ENCODE measurements around the gene BAHCC1.

Gene BAHCC1

DNA sequence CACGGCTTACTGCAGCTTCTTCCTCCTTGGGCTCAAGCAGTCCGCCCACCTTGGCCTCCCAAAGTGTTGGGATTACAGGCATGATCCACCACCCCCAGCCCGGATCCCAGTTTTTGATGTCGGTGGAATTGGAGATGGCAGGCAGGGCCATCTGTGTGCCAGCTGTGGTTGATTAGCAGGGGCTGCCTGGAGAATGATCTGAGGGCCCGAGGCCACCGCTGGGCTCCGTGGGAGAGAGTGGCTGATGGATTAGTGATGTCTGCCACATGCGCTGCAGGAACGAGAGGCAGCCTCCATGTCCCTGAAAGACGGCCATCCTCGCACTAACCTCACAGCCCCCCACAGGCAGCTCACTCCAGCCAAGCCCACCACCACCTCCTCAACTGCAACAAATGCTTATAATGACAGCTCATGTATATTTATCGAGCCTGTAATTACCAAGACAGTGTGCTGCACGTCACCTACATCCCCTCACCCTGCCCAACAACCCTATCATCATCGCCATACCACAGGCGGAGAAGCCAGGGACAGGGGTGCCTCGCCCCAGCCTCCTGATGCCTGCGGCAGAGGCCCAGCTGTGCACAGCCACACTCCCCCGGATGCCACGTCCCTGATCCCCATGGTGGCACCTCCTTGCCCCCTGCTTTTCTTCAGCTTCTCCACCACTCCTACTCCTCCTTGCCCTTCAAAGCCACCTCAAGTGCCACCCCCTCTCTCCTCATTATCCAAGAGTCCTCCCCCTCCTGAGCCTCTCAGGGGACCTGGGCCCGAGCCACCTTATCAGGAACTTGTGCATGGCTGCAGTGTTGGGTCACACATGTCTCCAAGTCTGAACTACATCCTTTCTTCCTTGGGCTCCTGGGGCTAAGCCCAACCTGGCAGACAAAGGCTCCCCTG lies 84.2 kb downstream of the BAHCC1 start:
- Mint-ChIP-seq H3K4me3 (no peak overlapping the region), H3K9me3 (ENCODE audit: low read depth) (no peaks in the 10 kb centered on the region), H3K4me1 (ENCODE audit: low read depth) (peaks cover 11% of the 10 kb centered on the region), H3K36me3 (no peaks in the 10 kb centered on the region), H3K27ac (no peak overlapping the region), H3K27me3 (peaks cover 8% of the 10 kb centered on the region)

DNA sequence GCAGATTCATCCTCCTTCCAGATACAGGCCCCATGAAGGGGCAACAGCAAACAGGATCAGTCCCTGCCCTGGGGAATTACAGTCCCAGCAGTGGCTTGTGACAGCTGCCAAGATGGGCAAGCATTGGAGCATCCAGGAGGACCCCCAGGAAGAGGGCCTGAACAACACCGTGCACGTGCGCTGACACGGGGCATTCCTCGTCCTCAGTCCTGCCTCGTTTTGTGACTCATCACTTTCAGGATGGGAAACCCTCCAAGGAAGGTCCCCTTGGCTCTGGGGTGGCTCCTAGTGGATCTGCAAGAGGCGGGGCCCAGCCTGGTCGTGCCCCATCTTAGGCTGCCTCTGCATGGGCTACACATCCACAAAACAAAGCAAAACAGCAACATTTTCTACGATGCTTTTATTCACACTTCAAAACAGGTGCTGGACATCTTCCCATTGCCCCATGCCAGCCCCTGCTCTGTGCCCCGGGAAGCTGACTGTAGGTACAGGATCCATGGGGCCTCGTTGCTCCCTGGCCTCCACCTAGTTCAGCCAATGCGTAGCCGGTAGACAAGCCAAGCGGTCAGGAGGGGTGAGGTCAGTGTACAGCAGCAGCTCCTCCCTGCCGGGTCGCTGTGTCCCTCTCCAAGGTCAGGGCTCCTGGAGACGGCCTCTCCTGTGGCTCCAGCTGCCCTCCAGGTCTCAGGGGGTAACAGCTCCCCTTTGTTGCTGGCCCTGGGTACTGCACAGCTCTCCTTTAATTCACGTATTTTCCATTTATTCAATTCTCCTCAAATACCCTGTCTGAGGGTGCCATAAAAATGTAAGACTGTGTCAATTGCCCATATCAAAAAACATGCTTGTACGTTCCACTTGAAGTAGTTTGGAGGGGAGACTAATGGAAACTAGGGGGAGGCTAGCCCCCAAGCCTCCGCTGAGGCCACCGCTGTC lies 85.1 kb downstream of the BAHCC1 start:
- Mint-ChIP-seq H3K27ac (no peak overlapping the region), H3K9me3 (ENCODE audit: low read depth) (no peaks in the 10 kb centered on the region), H3K27me3 (peaks cover 8% of the 10 kb centered on the region), H3K4me1 (ENCODE audit: low read depth) (peaks cover 11% of the 10 kb centered on the region), H3K36me3 (no peaks in the 10 kb centered on the region), H3K4me3 (peak overlapping the region; percentile 23)

DNA sequence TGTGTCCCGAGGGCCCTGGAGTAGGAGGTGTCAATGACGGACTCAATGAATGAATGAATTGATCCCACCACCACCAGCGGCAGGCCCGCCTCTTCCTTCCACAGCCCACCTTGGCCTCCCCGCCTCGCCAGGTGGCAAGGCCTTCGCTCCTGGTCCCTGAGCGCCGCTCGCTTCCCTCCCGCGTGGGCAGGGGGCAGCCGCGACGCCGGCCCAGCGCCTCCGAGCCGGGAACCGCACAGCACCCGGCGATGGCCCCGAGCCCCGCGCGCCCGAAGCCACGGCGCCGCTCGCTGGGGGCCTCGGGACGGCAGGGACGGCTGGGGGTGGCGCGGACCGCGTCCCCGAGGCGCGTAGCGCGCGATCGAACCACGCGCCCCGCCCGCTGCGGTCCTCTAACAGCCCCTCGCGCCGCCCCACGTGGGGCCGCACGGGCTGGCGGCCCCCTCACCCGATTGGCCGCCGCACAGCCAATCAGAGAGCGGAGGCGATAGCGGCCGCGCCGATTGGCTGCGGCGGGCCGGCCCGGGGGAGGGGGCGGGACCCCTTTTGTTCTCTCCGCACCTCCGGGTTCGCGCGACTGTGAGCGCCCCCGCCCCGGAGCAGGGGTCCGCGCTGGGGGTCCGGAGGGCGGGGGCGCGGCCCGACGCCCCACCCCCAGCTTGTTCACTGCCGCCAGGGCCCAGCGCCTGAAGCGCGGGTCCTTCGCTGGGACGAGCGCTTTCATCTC lies 86.0 kb downstream of the BAHCC1 start:
- H3K9me3 Mint-ChIP-seq (ENCODE audit: low read depth), result no peaks in the 10 kb centered on the region
- H3K4me1 Mint-ChIP-seq (ENCODE audit: low read depth), result peaks cover 15% of the 10 kb centered on the region
- peaks cover 11% of the 10 kb centered on the region for H3K27me3 Mint-ChIP-seq
- no peak overlapping the region for H3K27ac Mint-ChIP-seq
- no peaks in the 10 kb centered on the region for H3K36me3 Mint-ChIP-seq
- peak overlapping the region; percentile 62 for H3K4me3 Mint-ChIP-seq

DNA sequence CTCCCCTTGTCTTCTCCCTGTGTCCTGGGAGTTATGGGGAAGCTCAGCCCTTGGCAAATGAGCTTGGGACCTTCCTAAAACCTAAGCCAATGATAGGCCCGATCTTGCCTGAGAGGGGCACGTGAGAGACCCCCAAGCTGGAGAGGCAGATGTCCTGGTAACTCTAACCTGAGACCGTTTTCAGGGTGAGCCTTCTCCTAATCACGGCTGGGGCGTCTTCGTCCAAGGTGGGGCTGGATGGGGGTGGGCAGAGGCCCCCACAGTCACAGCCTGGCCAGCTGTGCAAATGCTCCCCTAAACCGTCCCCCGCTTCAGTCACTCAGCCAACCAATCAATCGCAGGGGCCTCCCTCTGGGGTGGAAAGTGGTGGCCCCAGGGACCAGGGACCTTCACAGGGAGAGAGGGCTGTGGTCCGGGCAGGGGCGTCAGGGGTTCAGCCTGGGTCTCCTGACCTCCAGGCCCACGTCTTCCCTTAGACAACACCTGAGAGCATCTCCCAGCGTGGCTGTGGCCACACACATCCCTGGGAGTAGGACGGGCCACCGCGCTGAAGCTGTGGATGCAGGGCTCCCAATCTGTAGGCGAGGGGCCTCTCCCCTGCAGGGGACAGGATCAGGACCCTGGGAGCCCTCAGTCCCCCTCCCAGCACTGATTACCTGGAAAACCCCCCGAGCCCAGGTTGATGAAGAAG lies 86.7 kb downstream of the BAHCC1 start:
- no peaks in the 10 kb centered on the region for H3K36me3 Mint-ChIP-seq
- H3K9me3 Mint-ChIP-seq (ENCODE audit: low read depth), result no peaks in the 10 kb centered on the region
- H3K4me1 Mint-ChIP-seq (ENCODE audit: low read depth), result peaks cover 17% of the 10 kb centered on the region
- H3K4me3 Mint-ChIP-seq, result peak overlapping the region; percentile 62
- no peak overlapping the region for H3K27ac Mint-ChIP-seq
- H3K27me3 Mint-ChIP-seq, result peaks cover 11% of the 10 kb centered on the region

DNA sequence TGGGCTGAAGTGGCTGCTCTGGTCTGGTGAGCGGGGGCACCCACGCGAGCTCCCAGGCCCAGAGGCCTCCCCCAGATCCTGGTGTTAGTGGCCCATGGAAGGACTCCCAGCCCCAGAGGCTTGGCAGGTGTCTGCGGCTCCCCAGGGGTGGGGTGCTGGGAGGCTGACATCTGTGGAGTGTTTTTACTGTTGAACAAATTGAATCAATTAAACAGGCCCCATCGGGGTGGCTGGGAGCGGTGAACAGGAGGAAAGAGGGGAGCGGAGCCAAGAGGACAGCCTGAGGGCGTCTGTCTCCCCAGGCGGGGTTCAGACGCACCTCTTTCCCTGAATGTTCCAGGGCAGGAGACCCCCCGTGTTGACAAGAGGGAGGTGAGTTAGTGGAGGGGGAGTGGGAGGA lies 87.4 kb downstream of the BAHCC1 start:
- H3K4me3 Mint-ChIP-seq, result peak overlapping the region; percentile 58
- H3K9me3 Mint-ChIP-seq (ENCODE audit: low read depth), result no peaks in the 10 kb centered on the region
- H3K27me3 Mint-ChIP-seq, result peaks cover 11% of the 10 kb centered on the region
- peaks cover 20% of the 10 kb centered on the region for H3K4me1 Mint-ChIP-seq (ENCODE audit: low read depth)
- no peak overlapping the region for H3K27ac Mint-ChIP-seq
- H3K36me3 Mint-ChIP-seq, result no peaks in the 10 kb centered on the region

DNA sequence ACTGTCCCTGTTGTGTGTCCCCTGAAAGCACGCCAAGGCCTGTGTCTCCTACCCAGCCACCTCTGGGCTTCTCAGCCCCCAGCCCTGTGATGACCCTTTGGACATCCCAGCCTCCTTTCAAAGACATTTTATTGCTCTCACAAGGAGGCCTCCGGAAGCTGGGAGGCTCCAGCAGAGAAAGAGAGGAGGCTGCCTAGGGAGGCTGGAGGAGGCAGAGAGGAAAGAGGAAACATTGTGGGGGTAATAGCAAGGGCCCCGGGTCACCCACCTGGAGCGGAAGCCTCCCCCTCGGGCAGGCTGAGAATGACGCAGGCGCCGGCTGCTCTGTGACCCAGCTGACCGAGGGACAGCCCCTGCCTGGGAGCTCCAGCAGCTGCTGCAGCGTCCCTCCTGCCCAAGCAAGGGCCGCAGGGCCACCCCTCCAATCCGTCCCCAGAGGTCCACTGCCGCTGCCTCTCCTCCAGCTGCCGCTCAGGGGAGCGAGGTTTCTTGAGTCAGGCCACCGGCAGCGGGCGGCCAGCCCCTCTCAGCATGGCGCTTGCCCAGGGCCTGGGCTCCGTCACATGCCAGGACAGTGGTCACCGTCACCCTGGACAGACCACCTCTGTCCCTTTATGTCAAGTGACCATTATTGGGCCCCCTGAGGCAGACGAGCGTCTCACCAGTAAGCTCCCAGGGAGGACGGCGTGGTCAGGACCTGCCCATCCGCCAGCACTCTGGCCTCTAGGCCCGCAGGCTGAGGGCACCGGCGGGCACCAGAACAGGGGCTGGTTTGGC lies 88.0 kb downstream of the BAHCC1 start:
- peak overlapping the region; percentile 32 for H3K4me3 Mint-ChIP-seq
- peaks cover 9% of the 10 kb centered on the region for H3K27me3 Mint-ChIP-seq
- peaks cover 20% of the 10 kb centered on the region for H3K4me1 Mint-ChIP-seq (ENCODE audit: low read depth)
- H3K9me3 Mint-ChIP-seq (ENCODE audit: low read depth), result no peaks in the 10 kb centered on the region
- H3K36me3 Mint-ChIP-seq, result no peaks in the 10 kb centered on the region
- H3K27ac Mint-ChIP-seq, result no peak overlapping the region

DNA sequence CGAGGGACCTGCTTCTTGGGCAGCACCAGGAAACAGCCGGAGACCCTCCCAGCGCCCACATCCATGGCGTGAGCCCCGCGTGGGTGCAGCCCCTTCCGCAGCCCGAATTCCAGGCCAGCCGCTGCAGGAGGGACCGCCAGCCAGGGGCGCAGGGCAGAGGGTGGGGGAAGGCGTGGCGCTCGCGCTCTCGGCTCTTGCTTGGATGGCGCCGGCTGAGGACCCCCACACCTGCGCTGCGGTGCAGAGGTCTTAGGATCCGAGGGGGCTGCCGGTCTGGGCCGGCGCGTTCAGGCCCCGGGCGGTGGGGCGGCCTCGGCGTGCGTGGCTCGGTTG lies 88.6 kb downstream of the BAHCC1 start:
- Mint-ChIP-seq H3K4me1 (ENCODE audit: low read depth) (peaks cover 20% of the 10 kb centered on the region), H3K36me3 (no peaks in the 10 kb centered on the region), H3K27ac (no peak overlapping the region), H3K9me3 (ENCODE audit: low read depth) (no peaks in the 10 kb centered on the region), H3K27me3 (peaks cover 9% of the 10 kb centered on the region), H3K4me3 (no peak overlapping the region)

DNA sequence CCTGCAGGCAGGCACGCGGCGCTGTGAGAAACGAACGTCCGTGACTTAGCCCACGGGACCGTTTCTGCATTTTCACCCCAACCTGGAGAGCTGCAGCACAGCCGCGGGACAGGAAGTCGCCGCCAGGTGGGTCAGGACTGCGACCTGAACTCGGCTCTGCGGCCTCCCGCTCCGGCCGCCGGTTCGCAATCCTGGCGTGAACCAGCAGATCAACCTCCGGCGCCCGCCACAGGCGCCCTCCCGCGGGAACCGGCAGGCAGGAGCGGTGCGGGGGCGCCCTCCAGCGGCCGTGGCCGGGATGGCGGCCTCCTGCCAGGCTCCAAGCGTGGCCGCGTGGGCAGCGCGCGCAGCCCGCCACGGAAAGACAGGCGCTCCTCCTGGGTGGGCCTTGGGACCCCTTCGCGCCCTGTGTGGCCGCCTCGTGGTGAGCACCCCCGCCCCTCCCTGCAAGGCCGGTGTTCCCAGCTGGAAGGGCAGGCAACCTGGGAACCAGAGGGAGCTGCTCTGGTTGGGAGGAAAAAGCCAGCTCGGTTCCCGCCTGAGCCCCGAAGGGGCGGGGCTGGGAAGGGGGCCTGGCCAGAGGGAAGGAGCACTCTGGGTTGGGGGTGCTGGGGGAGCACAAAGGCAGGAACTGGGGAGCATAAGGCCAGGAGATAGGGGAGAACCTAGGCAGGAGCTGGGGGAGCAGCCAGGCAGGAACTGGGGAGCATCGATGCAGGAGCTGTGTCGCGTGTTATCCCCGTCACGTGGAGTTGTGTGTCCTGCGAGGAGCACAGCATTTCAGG lies 89.1 kb downstream of the BAHCC1 start:
- Mint-ChIP-seq H3K27me3 (peaks cover 9% of the 10 kb centered on the region), H3K9me3 (ENCODE audit: low read depth) (no peaks in the 10 kb centered on the region), H3K27ac (no peak overlapping the region), H3K4me3 (no peak overlapping the region), H3K4me1 (ENCODE audit: low read depth) (peaks cover 20% of the 10 kb centered on the region), H3K36me3 (no peaks in the 10 kb centered on the region)

DNA sequence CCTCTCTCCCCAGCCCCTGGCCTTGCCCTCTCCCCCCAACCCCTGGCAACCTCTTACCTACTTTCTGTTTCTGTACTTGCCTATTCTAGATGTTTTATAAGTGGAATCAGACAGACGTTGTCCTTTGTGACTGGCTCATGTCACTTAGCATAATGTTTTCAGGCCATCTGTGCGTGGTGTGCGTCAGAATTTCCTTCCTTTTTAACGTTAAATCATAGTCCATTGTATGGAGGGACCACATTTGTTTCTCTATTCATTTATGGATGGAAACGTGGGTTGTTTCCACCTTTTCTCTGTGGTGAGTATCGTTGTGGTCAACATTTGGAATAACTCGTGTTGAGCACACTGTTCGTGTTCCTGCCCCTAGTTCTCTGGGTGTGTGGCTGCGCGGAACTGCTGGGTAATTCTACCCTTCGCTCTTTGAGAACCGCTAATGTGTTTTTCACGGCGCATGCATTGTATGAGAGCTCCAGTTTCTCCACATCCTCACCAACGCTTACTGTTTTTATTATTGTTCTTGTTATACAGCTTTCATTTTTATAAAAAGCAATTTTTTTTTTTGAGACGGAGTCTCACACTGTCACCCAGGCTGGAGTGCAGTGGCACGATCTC lies 91.0 kb downstream of the BAHCC1 start:
- peak overlapping the region; percentile 23 for H3K4me3 Mint-ChIP-seq
- peak overlapping the region; percentile 18 for H3K27ac Mint-ChIP-seq
- peaks cover 20% of the 10 kb centered on the region for H3K4me1 Mint-ChIP-seq (ENCODE audit: low read depth)
- peaks cover 7% of the 10 kb centered on the region for H3K27me3 Mint-ChIP-seq
- H3K9me3 Mint-ChIP-seq (ENCODE audit: low read depth), result no peaks in the 10 kb centered on the region
- H3K36me3 Mint-ChIP-seq, result no peaks in the 10 kb centered on the region

DNA sequence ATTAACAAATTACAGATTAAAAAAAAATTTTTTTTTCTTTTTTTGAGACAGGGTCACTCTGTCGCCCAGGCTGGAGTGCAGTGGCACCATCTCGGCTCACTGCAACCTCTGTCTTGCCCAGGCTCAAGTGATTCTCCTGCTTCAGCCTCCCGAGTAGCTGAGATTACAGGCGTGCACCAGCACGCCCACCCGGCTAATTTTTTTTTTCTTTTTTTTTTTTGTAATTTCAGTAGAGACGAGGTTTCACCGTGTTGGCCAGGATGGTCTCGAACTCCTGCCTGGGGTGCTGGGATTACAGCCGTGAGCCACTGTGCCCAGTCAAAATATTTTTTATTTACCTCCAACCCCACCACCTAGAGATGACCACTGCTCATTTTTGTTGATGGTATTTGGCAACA lies 91.8 kb downstream of the BAHCC1 start:
- no peaks in the 10 kb centered on the region for H3K9me3 Mint-ChIP-seq (ENCODE audit: low read depth)
- no peak overlapping the region for H3K27ac Mint-ChIP-seq
- no peaks in the 10 kb centered on the region for H3K36me3 Mint-ChIP-seq
- H3K4me3 Mint-ChIP-seq, result peak overlapping the region; percentile 67
- peaks cover 16% of the 10 kb centered on the region for H3K4me1 Mint-ChIP-seq (ENCODE audit: low read depth)
- H3K27me3 Mint-ChIP-seq, result peaks cover 5% of the 10 kb centered on the region

DNA sequence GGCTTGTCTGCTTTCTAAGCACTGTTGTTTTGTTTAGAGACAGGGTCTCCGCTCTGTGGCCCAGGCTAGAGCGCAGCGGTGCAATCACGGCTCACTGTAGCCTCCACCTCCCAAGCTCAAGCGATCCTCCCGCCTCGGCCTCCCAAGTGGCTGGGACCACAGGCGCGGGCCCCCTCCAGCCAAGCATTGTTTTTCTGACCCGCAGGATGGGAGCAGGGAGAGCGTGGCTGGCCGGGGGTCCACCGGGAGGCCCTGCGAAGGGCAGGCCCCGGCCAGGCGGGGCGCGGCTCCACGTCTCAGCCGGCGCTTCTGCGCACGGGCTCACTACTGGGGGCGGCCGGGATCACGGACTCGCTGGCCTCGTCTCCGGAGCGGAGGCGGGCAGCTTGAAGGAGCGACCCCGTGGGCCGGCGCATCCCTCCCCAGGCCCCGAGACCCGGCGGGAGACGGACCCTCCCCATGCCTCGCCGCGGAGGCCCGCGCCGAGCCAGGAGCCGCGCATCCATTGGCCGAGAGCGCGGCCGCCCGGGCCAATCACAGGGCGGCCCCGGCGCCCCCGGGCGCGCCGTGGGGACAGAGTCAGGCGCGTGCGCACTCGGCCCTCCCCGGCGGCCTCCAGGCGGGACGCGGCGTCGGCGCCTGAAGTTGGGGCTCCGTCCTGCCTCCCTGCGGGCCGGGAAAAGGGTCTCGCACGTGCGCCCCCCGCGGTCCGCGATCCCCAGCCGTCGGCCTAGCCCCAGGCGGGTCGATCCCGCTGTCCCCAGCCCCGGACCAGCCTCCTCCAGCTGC lies 92.4 kb downstream of the BAHCC1 start:
- Mint-ChIP-seq H3K27ac (no peak overlapping the region), H3K4me3 (peak overlapping the region; percentile 67), H3K36me3 (no peaks in the 10 kb centered on the region), H3K27me3 (peaks cover 4% of the 10 kb centered on the region), H3K9me3 (ENCODE audit: low read depth) (no peaks in the 10 kb centered on the region), H3K4me1 (ENCODE audit: low read depth) (peaks cover 12% of the 10 kb centered on the region)

DNA sequence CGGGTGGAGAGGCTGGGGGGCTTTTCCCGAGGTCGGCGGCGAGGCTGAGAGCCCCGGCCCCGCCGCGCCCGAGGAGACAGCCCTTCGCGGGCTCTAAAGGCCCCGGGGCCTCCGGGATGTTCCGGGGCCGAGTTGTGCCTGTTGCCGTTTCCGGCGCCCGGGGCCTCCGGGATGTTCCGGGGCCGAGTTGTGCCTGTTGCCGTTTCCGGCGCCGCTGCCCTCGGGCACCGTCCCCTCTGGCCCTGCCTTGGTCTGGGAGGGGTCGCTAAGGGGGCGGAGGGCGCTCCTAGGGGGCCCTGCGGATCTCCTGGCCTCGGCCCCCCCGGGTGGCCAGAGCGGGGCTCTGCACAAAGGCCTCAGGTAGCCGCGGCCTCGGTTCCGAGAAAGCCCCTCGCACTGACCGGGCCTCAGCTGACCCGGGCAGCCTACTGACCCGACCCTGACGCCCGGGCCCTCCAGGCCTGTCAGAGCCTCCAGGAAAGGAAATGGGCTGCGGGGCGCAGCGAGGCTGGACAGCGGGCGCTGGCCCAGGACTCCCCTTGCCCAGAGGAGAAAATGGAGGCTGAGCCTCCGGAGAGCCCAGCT lies 93.1 kb downstream of the BAHCC1 start:
- no peak overlapping the region for H3K4me3 Mint-ChIP-seq
- H3K27me3 Mint-ChIP-seq, result peaks cover 3% of the 10 kb centered on the region
- no peak overlapping the region for H3K27ac Mint-ChIP-seq

More for the DNA sequence above, 93.1 kb downstream of the BAHCC1 start:
- Mint-ChIP-seq H3K9me3 (ENCODE audit: low read depth) (no peaks in the 10 kb centered on the region), H3K36me3 (no peaks in the 10 kb centered on the region), H3K4me1 (ENCODE audit: low read depth) (peaks cover 9% of the 10 kb centered on the region)
